Cardiac muscle cell (in vitro differentiated cells and primary cell): Measurements from ENCODE around the gene ATP11B. TPM values are rescaled to one million over a fixed set of nuclear protein-coding genes. Genes with fewer than 3 reads are reported as not detected.

Experiments used
- DNase-seq, 2 donors: peaks; one replicate each; pipeline versions ENCODE4 v3.0.0 to v3.0.0-alpha.2; 2010 to 2017; ENCODE audit warnings: low read depth in 1 of 2, low spot score in 1 of 2
- H3K27ac ChIP-seq: fragments of 200-600 bp; sonication (generic); 2 replicates; pipeline ENCODE4 v1.5.1; 2016
- H3K27me3 ChIP-seq: fragments of 200-600 bp; sonication (generic); 2 replicates; pipeline ENCODE4 v1.6.0; 2016; ENCODE audit warnings: control low read depth
- H3K36me3 ChIP-seq: fragments of 200-600 bp; sonication (generic); 2 replicates; pipeline ENCODE4 v1.5.1; 2016; ENCODE audit warnings: control low read depth
- H3K4me1 ChIP-seq: fragments of 200-600 bp; sonication (generic); 2 replicates; pipeline ENCODE4 v1.8.1; 2017; ENCODE audit warnings: low read depth, mild to moderate bottlenecking, mixed run types
- H3K4me3 ChIP-seq: fragments of 200-600 bp; sonication (generic); 2 replicates; pipeline ENCODE4 v1.5.1; 2016; ENCODE audit warnings: mild to moderate bottlenecking
- H3K9me3 ChIP-seq: fragments of 200-600 bp; sonication (generic); 2 replicates; pipeline ENCODE4 v1.5.1; 2017; ENCODE audit warnings: low read depth, mild to moderate bottlenecking, control low read depth
- CTCF ChIP-seq: IDR thresholded peaks from 2 replicates; pipeline ENCODE4 v1.5.1; 2012; ENCODE audit warnings: low read depth, mild to moderate bottlenecking, low read length
- polyA plus RNA-seq: library from polyadenylated mRNA; unstranded; fragments of >200 nt; fragmentation: Nextera tagmentation; extraction: Ambion mirVana; gene quantifications from 2 replicates; pipeline ENCODE4 v1.2.1, GENCODE V29; 2016
- total RNA-seq: library from RNA; depleted of rRNA; stranded (reverse); fragments of >200 nt; gene quantifications from 2 replicates; pipeline ENCODE4 v1.2.3, GENCODE V29; 2016

ATP11B gene
- total and polyA plus RNA-seq, 2 experiments from 2014 or later: 11.9 to 79.0 TPM

GRCh38 chr3:182783106-182783505 lies 10.2 kb upstream of the ATP11B start:
- H3K27ac ChIP-seq: no peak overlapping the region
- DNase-seq: no peak
- no peak for TF ChIP-seq CTCF
- no peaks in the 10 kb centered on the region for H3K27me3 ChIP-seq
- no peak overlapping the region for H3K4me3 ChIP-seq
- no peaks in the 10 kb centered on the region for H3K9me3 ChIP-seq
- no peaks in the 10 kb centered on the region for H3K4me1 ChIP-seq
- H3K36me3 ChIP-seq: no peaks in the 10 kb centered on the region

GRCh38 chr3:182784542-182784941 lies 8.8 kb upstream of the ATP11B start:
- Histone ChIP-seq H3K4me1 (no peaks in the 10 kb centered on the region), H3K27ac (no peak overlapping the region), H3K27me3 (peaks cover 4% of the 10 kb centered on the region), H3K36me3 (no peaks in the 10 kb centered on the region), H3K4me3 (no peak overlapping the region), H3K9me3 (no peaks in the 10 kb centered on the region)
- TF ChIP-seq CTCF: no peak
- no peak for DNase-seq

GRCh38 chr3:182785142-182785541 lies 8.2 kb upstream of the ATP11B start:
- no peak for TF ChIP-seq CTCF
- no peak overlapping the region for H3K4me3 ChIP-seq
- peaks cover 10% of the 10 kb centered on the region for H3K27me3 ChIP-seq
- no peaks in the 10 kb centered on the region for H3K9me3 ChIP-seq
- no peaks in the 10 kb centered on the region for H3K36me3 ChIP-seq
- H3K4me1 ChIP-seq: no peaks in the 10 kb centered on the region
- DNase-seq: no peak
- H3K27ac ChIP-seq: no peak overlapping the region

- Histone ChIP-seq H3K27ac (no peak overlapping the region), H3K9me3 (no peaks in the 10 kb centered on the region), H3K36me3 (no peaks in the 10 kb centered on the region), H3K4me3 (no peak overlapping the region), H3K4me1 (no peaks in the 10 kb centered on the region), H3K27me3 (peaks cover 16% of the 10 kb centered on the region)
- no peak for TF ChIP-seq CTCF
- DNase-seq: no peak
Measured at GRCh38 chr3:182785756-182786155, 7.5 kb upstream of the ATP11B start.

- Histone ChIP-seq H3K36me3 (no peaks in the 10 kb centered on the region), H3K27ac (no peak overlapping the region), H3K27me3 (peaks cover 19% of the 10 kb centered on the region), H3K4me3 (no peak overlapping the region), H3K4me1 (no peaks in the 10 kb centered on the region), H3K9me3 (no peaks in the 10 kb centered on the region)
- peak in 1 of 2 donors; percentile 7 for DNase-seq
- no peak for TF ChIP-seq CTCF
Measured at GRCh38 chr3:182786564-182787196, 6.6 kb upstream of the ATP11B start.
